PC-3 (cell line): ENCODE results near the gene LEKR1. TPM values are rescaled to one million over a fixed set of nuclear protein-coding genes. Genes with fewer than 3 reads are reported as not detected.

ENCODE experiments used
- ATAC-seq: fragments of 200-7000 bp; cut with Tn5 transposase; 2 replicates; pipeline ENCODE4 v1.9.1; 2020; ENCODE audit warnings: mild to moderate bottlenecking, moderate library complexity
- Bru-seq: library from RNA; stranded (reverse); fragments of 400-500 nt; gene quantifications from one replicate; lab custom pipeline; 2021; lab: Mats Ljungman, UMichigan
- BruChase-seq, 2 experiments: library from RNA; stranded (reverse); fragments of 400-500 nt; gene quantifications; one replicate each; lab custom pipeline; 2021; lab: Mats Ljungman, UMichigan
- BruUV-seq: library from RNA; stranded (reverse); fragments of 400-500 nt; replicated peaks from 2 replicates; lab custom pipeline; 2021; lab: Mats Ljungman, UMichigan
- CTCF ChIA-PET: fragments of 300-600 bp; sonication (Branson Sonifier 250); formaldehyde crosslinking; loops from one replicate; lab custom pipeline; 2022; ENCODE audit warnings: antibody characterized with exemption; lab: Charles Lee
- POLR2A ChIA-PET: fragments of 300-600 bp; sonication (Branson Sonifier 250); formaldehyde crosslinking; loops from one replicate; lab custom pipeline; 2022; ENCODE audit warnings: antibody characterized with exemption; ENCODE audit not compliant: unreplicated experiment; lab: Charles Lee
- DNase-seq: peaks from one replicate; pipeline ENCODE4 v3.0.0-alpha.2; 2015
- H2AFZ ChIP-seq: fragments of 300-600 bp; sonication (generic); 2 replicates; pipeline ENCODE4 v1.6.0; 2016; ENCODE audit warnings: antibody characterized with exemption, low read length
- H3F3A ChIP-seq: fragments of 300-600 bp; sonication (generic); one replicate; pipeline ENCODE4 v1.6.0; 2017; ENCODE audit warnings: antibody characterized with exemption, low read length, control low read depth, mild to moderate bottlenecking; ENCODE audit not compliant: unreplicated experiment
- H3K27ac ChIP-seq: fragments of 300-600 bp; sonication (generic); 2 replicates; pipeline ENCODE4 v1.5.1; 2016; ENCODE audit warnings: mild to moderate bottlenecking, low read length
- H3K27me3 ChIP-seq: fragments of 300-600 bp; sonication (generic); 2 replicates; pipeline ENCODE4 v1.6.1; 2016; ENCODE audit warnings: low read length, mixed read lengths
- H3K36me3 ChIP-seq: fragments of 300-600 bp; sonication (generic); 2 replicates; pipeline ENCODE4 v1.6.1; 2016; ENCODE audit warnings: low read depth, mixed run types, low read length, mixed read lengths
- H3K4me1 ChIP-seq: fragments of 300-600 bp; sonication (generic); 2 replicates; pipeline ENCODE4 v1.5.1; 2016; ENCODE audit warnings: low read length; ENCODE audit not compliant: insufficient read depth
- H3K4me2 ChIP-seq: fragments of 300-600 bp; sonication (generic); 2 replicates; pipeline ENCODE4 v1.6.0; 2016; ENCODE audit warnings: low read length
- H3K4me3 ChIP-seq: fragments of 300-600 bp; sonication (generic); 2 replicates; pipeline ENCODE4 v1.5.1; 2016; ENCODE audit warnings: mild to moderate bottlenecking, low read length, mixed read lengths
- H3K79me2 ChIP-seq: fragments of 300-600 bp; sonication (generic); 2 replicates; pipeline ENCODE4 v1.6.1; 2017; ENCODE audit warnings: low read length, mixed read lengths
- H3K9ac ChIP-seq: fragments of 300-600 bp; sonication (generic); 2 replicates; pipeline ENCODE4 v1.6.0; 2016; ENCODE audit warnings: mild to moderate bottlenecking, low read length
- H3K9me2 ChIP-seq: fragments of 300-600 bp; sonication (generic); replicated peaks from 2 replicates; pipeline ENCODE4 v1.6.1; 2016; ENCODE audit warnings: mixed run types, low read length, mixed read lengths
- H3K9me3 ChIP-seq: fragments of 300-600 bp; sonication (generic); 2 replicates; pipeline ENCODE4 v1.6.1; 2016; ENCODE audit warnings: low read length, mixed read lengths
- H4K20me1 ChIP-seq: fragments of 300-600 bp; sonication (generic); 2 replicates; pipeline ENCODE4 v1.6.1; 2016; ENCODE audit warnings: low read length, mixed read lengths
- EZH2 ChIP-seq: fragments of 300-600 bp; sonication (generic); IDR thresholded peaks from one replicate; pipeline ENCODE4 v1.6.1; 2017; ENCODE audit warnings: antibody characterized with exemption, mild to moderate bottlenecking, low read length; ENCODE audit not compliant: unreplicated experiment
- EZH2phosphoT487 ChIP-seq: fragments of 300-600 bp; sonication (generic); IDR thresholded peaks from 2 replicates; pipeline ENCODE4 v1.6.1; 2018; ENCODE audit warnings: mild to moderate bottlenecking, antibody characterized with exemption, low read length, borderline replicate concordance
- intact Hi-C: fragments of 100-400 bp; cut with micrococcal nuclease; formaldehyde crosslinking; loops from 2 replicates; pipeline ENCODE4 v1.9.0; 2023
- long read RNA-seq: library from polyadenylated mRNA; unstranded; transcript quantifications from one replicate; pipeline ENCODE4 v2.0.0, GENCODE V29; 2021; ENCODE audit not compliant: unreplicated experiment
- total RNA-seq: library from RNA; depleted of rRNA; stranded (reverse); fragments of >200 nt; gene quantifications from 2 replicates; pipeline ENCODE4 v1.2.3, GENCODE V29; 2014; rRNA removed
- TF ChIP-seq, protein P1 (sequence below): fragments of 300-600 bp; sonication (generic); conservative IDR thresholded peaks from 2 replicates; pipeline ENCODE4 v1.5.1; 2017; ENCODE audit warnings: antibody characterized with exemption, low read depth, mild to moderate bottlenecking, low read length

LEKR1 gene
- total RNA-seq = 0.15 and 0.98 TPM in 2 replicates
- percentile 42 among the genes with signal in this experiment for Bru-seq, nascent RNA
- percentile 33 among the genes with signal in this experiment for BruChase-seq, experiment 1, labeled RNA remaining after a 6-hour chase
- BruChase-seq, experiment 2, labeled RNA remaining after a 2-hour chase = percentile 53 among the genes with signal in this experiment
- long read RNA-seq, partial matches to known transcripts = 1 of 6 reads
- long read RNA-seq, other reads (novel, unspliced or antisense) = 4 of 6 reads

DNA sequence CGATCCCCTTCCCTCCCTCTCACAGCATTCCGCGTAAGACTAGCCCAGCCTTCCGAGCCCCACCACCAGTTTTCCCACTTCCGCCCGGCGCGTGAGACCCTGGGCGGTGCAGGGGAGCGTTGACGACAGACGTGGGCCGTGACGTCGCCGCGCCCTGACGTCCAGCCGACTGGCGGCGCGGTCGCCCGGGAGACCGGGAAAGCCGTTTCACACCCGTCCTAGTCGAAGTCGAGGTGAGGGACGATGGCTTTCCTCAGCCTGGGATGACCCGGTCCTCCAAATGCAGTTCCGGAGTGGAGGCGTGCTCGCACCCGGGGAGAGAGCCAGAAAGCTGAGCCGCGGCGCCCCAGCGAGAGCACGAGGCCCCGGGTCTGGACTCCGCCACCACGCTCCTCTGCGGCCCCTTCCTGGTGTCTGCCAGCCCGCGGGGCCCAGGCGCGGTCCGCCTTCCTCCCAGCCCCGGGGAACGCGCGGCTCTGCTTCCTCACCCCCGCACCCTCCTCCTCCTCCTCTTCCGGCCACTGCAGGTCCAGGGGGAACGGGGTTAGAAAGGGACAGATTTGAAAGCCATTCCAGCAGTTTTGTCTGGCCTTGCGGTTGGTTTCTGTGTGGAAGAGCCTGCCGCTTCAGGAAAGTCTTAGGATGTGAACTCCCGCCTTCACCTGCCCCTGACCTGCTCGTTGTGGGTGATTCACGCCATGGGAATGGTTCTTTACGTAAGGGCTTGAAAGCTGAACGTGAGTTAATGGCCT is at the start of gene LEKR1:
TSS of gene LEKR1 (plus strand) at position 210 of the 752 bp plus-strand sequence. CDS start 2,977 bp downstream, outside the sequence.
- BruUV-seq = no TSS peak
- H3K9me3 ChIP-seq = no peaks in the 10 kb centered on the region
- ATAC-seq = peak; percentile 85
- no peaks in the 10 kb centered on the region for H3F3A ChIP-seq
- H3K4me1 ChIP-seq = peaks cover 24% of the 10 kb centered on the region
- H3K4me2 ChIP-seq = peak within 1 kb of the TSS; percentile 87
- no peaks in the 10 kb centered on the region for H3K9me2 ChIP-seq
- TF ChIP-seq EZH2 = no peak
- TF ChIP-seq, protein P1, sequence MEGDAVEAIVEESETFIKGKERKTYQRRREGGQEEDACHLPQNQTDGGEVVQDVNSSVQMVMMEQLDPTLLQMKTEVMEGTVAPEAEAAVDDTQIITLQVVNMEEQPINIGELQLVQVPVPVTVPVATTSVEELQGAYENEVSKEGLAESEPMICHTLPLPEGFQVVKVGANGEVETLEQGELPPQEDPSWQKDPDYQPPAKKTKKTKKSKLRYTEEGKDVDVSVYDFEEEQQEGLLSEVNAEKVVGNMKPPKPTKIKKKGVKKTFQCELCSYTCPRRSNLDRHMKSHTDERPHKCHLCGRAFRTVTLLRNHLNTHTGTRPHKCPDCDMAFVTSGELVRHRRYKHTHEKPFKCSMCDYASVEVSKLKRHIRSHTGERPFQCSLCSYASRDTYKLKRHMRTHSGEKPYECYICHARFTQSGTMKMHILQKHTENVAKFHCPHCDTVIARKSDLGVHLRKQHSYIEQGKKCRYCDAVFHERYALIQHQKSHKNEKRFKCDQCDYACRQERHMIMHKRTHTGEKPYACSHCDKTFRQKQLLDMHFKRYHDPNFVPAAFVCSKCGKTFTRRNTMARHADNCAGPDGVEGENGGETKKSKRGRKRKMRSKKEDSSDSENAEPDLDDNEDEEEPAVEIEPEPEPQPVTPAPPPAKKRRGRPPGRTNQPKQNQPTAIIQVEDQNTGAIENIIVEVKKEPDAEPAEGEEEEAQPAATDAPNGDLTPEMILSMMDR = no peak
- no peak for TF ChIP-seq EZH2phosphoT487
- intact Hi-C loops = no loop called here
- H3K79me2 ChIP-seq = peaks cover 10% of the 10 kb centered on the region
- peak within 1 kb of the TSS; percentile 64 for H3K4me3 ChIP-seq
- peak within 1 kb of the TSS; percentile 59 for H2AFZ ChIP-seq
- peak within 1 kb of the TSS; percentile 98 for H3K27ac ChIP-seq
- peak; percentile 94 for DNase-seq
- CTCF ChIA-PET = no interaction called here
- POLR2A ChIA-PET = interaction anchor here (0.8 to 1.1 kb wide), 2 partner anchors 149 to 263 kb away, joined by 3 to 5 read pairs; no protein-coding TSS in a partner anchor
- H3K27me3 ChIP-seq = no peaks in the 10 kb centered on the region
- H3K9ac ChIP-seq = peak within 1 kb of the TSS; percentile 98
- H4K20me1 ChIP-seq = no peaks in the 10 kb centered on the region
- H3K36me3 ChIP-seq = no peaks in the 10 kb centered on the region

DNA sequence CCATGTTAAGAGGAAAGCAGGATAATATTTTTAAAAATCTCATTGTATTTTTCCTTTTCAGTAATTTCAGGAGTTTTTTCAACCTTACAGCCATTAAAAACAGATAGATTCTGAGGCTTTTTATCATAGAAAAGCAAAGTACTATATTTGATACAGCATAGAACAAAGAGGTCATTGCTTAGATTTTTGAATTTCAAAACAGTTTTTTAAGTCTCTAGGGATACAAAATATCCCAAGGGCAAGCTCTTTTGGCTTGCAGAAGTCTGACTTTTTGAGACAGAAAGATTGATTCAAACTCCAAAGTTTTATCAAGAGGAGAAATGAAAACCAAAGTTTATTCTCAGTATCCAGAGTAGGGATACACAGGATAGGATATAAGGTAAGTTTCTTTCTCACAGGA is 49.3 kb upstream of the LEKR1 start:
- no peaks in the 10 kb centered on the region for H3K9me3 ChIP-seq
- TF ChIP-seq, protein P1 = no peak
- TF ChIP-seq EZH2 (no peak), EZH2phosphoT487 (no peak)
- DNase-seq = no peak
- no peaks in the 10 kb centered on the region for H3K9me2 ChIP-seq
- no peak for ATAC-seq
- no peaks in the 10 kb centered on the region for H3K27me3 ChIP-seq
- POLR2A ChIA-PET = no interaction called here
- H2AFZ ChIP-seq = no peak overlapping the region
- no TSS peak for BruUV-seq
- no peak overlapping the region for H3K27ac ChIP-seq
- H4K20me1 ChIP-seq = no peaks in the 10 kb centered on the region
- intact Hi-C loops = no loop called here
- CTCF ChIA-PET = no interaction called here
- H3K9ac ChIP-seq = no peak overlapping the region
- H3K79me2 ChIP-seq = no peaks in the 10 kb centered on the region
- H3K4me3 ChIP-seq = no peak overlapping the region
- no peaks in the 10 kb centered on the region for H3K36me3 ChIP-seq
- H3F3A ChIP-seq = no peaks in the 10 kb centered on the region
- no peak overlapping the region for H3K4me2 ChIP-seq
- peaks cover 12% of the 10 kb centered on the region for H3K4me1 ChIP-seq
